D721Med (cell line): ENCODE results near the gene MUC6.

Experiments
- DNase-seq: peaks from one replicate; pipeline ENCODE4 v3.0.0; 2011; ENCODE audit warnings: low spot score; ENCODE audit not compliant: insufficient read length
- FAIRE-seq: peaks from 2 replicates; lab custom pipeline; 2011; peaks lifted over from hg19 to GRCh38; lab: Jason Lieb, UNC
- CTCF ChIP-seq: IDR thresholded peaks from 2 replicates; pipeline ENCODE4 v1.5.1; 2012; ENCODE audit warnings: mild to moderate bottlenecking, control low read depth; ENCODE audit not compliant: insufficient read depth; ENCODE audit errors: missing control alignments

MUC6 gene

GRCh38 chr11:991034-991433 is 45.5 kb downstream of the MUC6 start:
- TF ChIP-seq CTCF = no peak
- DNase-seq (no peak), FAIRE-seq (no peak)

GRCh38 chr11:990101-990500 is 46.4 kb downstream of the MUC6 start:
- TF ChIP-seq CTCF = no peak
- no peak for DNase-seq
- FAIRE-seq = no peak

- FAIRE-seq (no peak), DNase-seq (no peak)
- TF ChIP-seq CTCF = no peak
These were observed 48.8 kb downstream of the MUC6 start for GRCh38 chr11:987671-988070.

GRCh38 chr11:986952-987305 is 49.6 kb downstream of the MUC6 start:
- TF ChIP-seq CTCF = no peak
- DNase-seq (no peak), FAIRE-seq (no peak)

- DNase-seq = no peak
- no peak for FAIRE-seq
- TF ChIP-seq CTCF = no peak
These were observed 50.1 kb downstream of the MUC6 start for GRCh38 chr11:986270-986951.

GRCh38 chr11:985848-986247 is 50.7 kb downstream of the MUC6 start:
- no peak for FAIRE-seq
- TF ChIP-seq CTCF = no peak
- no peak for DNase-seq

- DNase-seq = no peak
- no peak for TF ChIP-seq CTCF
- no peak for FAIRE-seq
These were observed 51.1 kb downstream of the MUC6 start for GRCh38 chr11:985406-985805.
